Measurements from ENCODE around the gene ATP5MG.
"Not testable (repeated sequence)": the region's sequence is repeated elsewhere in the genome, so short reads cannot be mapped to it uniquely, and the experiment has no call there.

ATP5MG gene

DNA sequence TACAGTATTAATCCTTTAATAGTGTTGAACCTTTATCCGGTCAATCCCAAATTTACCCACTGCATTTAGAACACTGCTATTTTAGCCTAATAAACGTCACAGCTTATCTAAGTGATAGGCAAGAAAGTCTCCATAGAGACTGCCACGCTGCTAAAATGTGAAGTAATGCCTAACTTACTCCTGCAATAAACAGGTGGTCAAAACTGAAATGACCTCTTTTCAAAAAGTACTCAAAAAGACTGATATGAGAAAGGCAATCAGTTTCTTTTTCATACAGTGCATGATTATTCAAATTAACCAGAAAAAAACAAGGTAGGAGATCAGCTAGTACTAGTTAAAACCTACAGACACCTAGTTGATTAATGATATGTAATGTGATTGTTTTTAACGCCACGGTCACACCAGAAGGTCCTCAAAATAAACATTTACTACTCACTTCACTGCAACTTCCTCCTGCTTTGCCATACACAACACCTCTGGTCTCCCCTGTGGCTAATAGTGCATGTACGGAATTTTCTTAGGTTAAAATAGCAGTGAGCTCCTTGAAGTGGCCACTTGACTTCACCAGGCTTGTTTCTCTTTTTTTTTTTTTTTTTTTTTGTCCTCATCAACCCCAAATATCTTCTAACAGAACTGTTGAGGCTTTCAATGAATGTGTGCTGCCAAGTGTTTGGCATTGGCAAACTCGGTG is 8.8 kb downstream of the ATP5MG start:
- no peak for DNase-seq (ENCODE audit: low spot score)

DNA sequence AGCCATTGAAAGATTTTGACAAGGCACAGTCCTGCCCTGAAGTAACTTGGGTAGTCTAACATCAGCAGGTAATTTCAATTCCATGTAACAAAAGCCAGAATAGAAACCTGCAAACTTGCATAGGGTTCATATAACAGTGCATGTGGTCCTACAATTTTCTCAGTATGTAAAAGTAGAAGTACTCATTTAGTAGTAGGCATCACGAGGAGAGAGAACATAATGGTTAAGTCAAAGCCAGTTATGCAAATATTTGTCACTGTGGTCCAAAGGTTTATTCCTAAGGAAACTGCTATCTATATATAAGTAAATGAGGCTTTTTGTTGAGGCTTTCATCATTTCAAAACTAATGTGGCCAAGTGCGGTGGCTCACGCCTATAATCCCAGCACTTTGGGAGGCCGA is 10.1 kb downstream of the ATP5MG start:
- no peak for DNase-seq (ENCODE audit: low spot score)

DNA sequence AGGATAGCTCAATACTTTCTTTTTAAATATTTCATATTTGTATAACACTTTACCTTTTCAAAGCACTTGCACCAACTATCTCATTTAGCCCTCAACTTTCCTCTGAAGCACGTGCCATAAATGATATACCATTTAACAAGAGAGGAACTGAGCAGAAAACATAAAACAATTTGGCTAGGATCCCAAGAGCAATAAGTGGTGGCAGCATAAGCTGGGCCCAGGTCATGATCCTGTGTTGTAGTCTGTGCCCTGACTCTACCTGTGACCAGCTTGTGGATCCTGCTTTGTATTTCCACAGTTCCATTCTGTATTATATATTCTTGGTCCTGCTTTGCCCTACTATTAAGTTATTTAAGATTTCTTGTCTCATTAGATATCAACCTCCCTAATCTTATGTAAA is 11.5 kb downstream of the ATP5MG start:
- no peak for DNase-seq (ENCODE audit: low spot score)

- DNase-seq (ENCODE audit: low spot score) = no peak
Measured at GRCh38 chr11:118415062-118415738, 13.8 kb downstream of the ATP5MG start.

- peak; percentile 92 for DNase-seq (ENCODE audit: low spot score)
Measured at GRCh38 chr11:118415739-118416068, 14.3 kb downstream of the ATP5MG start.

- not testable (repeated sequence) for DNase-seq (ENCODE audit: low spot score)
Measured at GRCh38 chr11:118416900-118417299, 15.5 kb downstream of the ATP5MG start.

DNA sequence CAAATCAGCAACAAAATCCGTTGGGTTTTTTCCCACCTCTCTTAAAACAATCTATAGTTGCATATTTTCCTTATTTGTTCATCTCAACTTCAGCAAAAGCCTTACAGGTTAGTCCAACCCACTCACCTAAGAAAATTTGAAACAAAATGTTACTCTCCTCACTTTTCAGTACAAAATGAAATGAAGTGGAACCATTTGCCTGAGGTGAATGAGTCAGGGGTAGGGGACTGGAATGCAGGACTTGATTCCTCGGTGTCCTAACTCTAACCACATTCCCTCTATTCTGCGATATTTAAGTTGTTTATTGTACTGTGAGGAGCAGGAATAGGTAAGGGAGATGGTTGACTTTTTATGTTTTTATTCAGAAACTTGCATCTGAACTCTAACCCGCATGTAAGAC is 16.4 kb downstream of the ATP5MG start:
- DNase-seq (ENCODE audit: low spot score) = no peak

DNA sequence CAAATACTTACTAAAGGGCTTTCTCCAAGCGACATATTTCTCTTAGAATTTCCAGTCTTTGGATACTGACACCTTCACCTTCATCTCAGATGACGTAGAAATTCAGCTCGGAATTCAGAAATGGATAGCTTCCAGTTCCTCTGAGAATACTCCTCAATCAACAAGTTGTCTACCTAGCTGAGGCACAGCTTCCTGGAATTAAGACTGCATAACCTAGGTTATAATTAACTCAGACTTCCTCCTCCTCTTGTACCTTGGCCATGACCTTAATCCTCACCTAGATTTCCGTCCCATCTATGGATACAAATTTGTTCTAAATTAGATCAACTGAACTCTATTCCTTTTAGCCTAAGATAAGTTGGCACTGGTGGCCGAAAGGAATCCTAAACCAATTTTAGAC is 17.4 kb downstream of the ATP5MG start:
- no peak for DNase-seq (ENCODE audit: low spot score)

GRCh38 chr11:118427707-118428106 is 26.3 kb downstream of the ATP5MG start:
- no peak for DNase-seq (ENCODE audit: low spot score)

DNA sequence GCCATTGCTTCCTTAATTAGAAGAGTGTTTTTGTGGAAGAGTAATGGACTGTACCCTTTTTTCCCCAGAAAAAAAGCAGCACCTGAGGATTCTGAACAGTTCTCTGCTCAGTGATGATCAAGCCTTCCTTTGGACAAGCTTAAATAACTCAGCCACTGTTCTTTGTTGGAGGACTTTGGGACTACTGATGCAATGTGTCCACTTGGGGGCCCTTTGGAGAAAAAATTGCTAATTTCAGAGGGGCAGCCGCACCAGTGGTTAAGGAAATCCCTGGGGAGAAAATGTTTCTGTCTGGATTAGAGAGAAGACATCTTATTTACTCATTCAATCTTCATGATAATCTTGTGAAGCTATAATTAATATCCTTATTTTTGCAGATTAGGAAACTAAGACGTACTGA is 29.6 kb downstream of the ATP5MG start:
- no peak for DNase-seq (ENCODE audit: low spot score)

- peak; percentile 28 for DNase-seq (ENCODE audit: low spot score)
Measured at GRCh38 chr11:118434123-118434552, 32.7 kb downstream of the ATP5MG start.

- DNase-seq (ENCODE audit: low spot score) = peak; percentile 36
Measured at GRCh38 chr11:118434553-118435289, 33.3 kb downstream of the ATP5MG start.

DNA sequence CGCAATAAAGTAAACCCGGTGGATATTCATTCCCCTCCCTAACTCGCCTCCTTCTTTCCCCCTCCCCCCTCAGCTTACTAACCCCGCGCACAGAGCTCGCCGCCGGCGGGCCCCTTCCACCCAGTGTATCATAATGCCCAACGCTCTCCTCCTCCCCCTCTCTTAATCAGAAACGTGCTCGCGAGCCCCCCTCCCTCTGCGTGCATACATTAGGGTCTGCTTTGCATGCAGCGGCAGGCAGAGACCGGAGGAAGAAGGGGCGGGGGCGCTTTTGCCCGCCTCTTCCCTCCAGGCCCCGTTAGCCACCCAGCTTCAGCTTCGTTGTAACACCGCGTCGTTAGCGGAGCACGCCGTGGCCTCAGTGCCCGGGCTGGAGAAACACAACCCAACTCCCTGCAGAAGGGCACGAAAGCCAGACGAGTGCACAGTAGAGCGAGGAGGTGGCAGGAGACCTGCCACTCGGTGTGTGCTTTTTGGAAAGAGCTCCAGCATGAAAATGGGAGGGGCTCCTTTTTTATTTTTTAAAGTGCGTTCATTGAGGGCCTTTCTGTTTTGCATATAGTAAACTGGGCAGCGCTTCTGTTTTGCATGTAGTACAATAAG is 34.0 kb downstream of the ATP5MG start:
- DNase-seq (ENCODE audit: low spot score) = peak; percentile 36

- peak; percentile 99 for DNase-seq (ENCODE audit: low spot score)
Measured at GRCh38 chr11:118435893-118436624, 34.7 kb downstream of the ATP5MG start, which contains the start of gene KMT2A. Gene KMT2A (plus strand): TSS chr11:118436492. CDS start chr11:118436513, 21 bp downstream.

- no peak for DNase-seq (ENCODE audit: low spot score)
Measured at GRCh38 chr11:118436639-118437207, 35.3 kb downstream of the ATP5MG start.

DNA sequence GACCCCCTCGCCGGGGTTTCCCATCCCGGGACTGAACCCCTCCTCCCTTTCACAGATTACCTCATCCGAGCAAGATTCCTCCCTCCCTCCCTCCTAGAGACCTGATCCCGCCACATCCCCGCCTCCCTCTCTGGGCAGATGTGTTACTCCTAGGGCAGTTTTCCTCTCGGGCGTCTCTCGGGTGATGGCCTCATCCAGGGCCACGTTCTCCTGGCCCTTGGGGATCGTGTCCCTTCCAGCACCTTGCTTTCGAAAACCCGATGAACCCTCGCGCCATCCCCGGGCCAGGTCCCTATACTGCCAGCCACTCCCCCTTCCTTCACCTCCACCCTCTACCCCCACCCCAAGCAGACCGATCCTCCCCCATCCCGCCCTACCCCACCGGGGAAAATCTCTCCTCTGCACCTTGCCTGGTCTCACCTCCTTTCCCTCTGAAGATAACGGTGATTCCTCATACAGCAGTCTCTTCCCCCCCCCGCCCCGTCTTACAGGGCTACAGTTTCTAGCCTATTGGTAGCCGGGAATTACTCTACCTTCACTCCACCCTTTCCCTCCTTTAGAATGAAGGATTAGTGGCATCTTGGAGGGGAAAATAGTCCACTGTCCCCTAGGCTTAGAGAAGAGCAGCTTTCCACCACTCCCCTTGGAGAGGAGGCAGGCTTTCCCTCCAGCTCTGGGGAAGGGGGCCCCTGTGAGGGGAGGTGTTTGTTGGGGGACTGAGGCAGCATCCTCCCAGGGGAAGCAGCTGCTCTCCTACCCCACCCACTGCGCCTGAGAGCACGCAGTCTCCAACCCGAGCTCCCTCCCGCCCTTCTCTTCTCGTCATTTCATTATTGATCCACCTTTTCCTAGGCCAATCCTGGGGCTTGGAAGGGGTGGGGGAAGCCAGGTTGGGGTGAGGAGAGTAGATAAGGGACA is 36.1 kb downstream of the ATP5MG start:
- peak; percentile 65 for DNase-seq (ENCODE audit: low spot score)

DNA sequence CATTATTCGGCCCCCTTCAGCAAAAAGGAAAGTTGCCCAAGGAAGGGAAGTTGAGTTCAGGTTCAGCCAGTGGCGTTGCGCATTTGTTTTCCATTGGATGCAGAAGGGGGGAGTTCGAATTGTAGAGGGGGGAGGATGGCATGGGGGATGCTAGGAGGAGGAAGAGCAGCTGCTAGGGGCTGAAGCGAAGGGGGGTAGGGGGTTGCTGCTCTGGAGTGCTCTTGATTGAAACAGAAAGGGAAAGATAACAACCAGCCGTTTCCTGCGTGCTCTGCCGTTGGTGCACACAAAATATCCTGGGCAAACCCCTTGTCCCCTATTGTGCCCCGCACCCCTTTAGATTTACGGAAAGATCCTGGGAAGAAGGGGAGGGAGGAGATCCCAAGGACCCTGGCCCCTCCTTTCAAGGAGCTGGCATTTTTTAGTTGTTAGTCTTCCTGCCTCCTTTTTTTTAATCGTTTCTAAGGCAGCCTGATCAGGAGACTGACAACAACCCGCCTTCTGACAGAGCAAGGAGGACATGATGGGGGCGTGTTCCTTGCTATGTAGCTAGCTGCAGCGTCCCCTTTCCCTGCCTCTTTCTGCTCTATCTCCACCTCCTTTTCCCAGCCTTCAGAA is 37.0 kb downstream of the ATP5MG start:
- DNase-seq (ENCODE audit: low spot score) = peak; percentile 79

DNA sequence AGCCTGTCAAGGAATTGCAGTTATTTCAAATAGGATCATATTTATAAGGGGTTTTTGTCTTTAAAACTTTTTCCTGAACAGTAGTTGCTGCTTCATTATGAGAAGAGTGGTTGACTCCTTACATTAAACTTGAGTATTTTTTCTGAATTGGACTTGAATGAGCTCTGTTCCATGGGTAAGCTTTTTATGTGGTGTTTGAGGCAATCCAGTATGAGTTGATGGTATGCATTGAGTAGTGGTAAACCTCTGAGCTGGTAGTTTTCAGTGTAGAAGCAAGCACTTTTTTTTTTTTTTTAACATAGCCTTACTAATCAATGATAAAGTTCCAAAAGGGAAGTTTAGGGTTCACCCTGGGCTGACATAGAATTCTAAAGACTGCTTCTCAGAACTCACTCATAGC is 38.2 kb downstream of the ATP5MG start:
- no peak for DNase-seq (ENCODE audit: low spot score)

DNA sequence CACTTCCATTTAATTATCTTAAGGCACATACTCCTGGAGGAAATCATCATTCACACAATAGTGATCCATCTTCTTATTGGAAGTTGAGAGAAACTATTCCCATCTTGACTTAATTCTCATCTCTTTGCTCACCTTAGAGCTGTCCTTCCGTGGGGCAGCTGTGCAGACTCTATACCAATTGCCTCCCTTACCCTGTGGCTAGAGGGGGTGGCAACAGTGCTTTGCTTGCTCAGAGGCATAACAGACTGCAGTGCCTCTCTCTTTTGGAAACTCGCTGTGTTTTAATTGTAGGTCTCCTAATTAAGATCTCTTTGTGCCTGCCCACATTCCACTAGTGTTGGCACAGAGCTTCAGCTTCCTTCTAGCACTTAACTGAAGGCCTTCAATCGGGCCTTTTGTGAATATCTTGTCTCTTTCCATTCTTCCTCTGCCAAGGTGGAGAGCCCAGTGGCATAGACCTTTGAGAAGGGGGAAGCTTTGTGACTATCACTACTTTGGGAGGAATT is 40.4 kb downstream of the ATP5MG start:
- no peak for DNase-seq (ENCODE audit: low spot score)

GRCh38 chr11:118442301-118442700 is 40.9 kb downstream of the ATP5MG start:
- no peak for DNase-seq (ENCODE audit: low spot score)
